A549 (cell line): Measurements from ENCODE around the gene ME2. TPM values are rescaled to one million over a fixed set of nuclear protein-coding genes. Genes with fewer than 3 reads are reported as not detected.
A peak's percentile ranks its signal among the peaks of the same experiment; 100 is the strongest.
"Not testable (repeated sequence)": the region's sequence is repeated elsewhere in the genome, so short reads cannot be mapped to it uniquely, and the experiment has no call there.

ENCODE experiments used
- ATAC-seq, 2 experiments: fragments of 200-7000 bp in 1 of 2; fragments of >200 bp in 1 of 2; cut with Nextera tagmentation in 1 of 2; cut with Tn5 transposase in 1 of 2; 3 replicates each; pipeline versions ENCODE4 v1.8.0 to v1.9.1; 2018 to 2020; ENCODE audit warnings: mild to moderate bottlenecking in 1 of 2, moderate library complexity in 1 of 2
- CTCF ChIA-PET: fragments of 300-600 bp; sonication (Branson Sonifier 250); formaldehyde crosslinking; extraction: SDS; loops from one replicate; lab custom pipeline; 2021; ENCODE audit warnings: antibody characterized with exemption, inconsistent platforms; lab: Yijun Ruan, JAX
- POLR2A ChIA-PET: fragments of 350-600 bp; formaldehyde crosslinking; extraction: SDS; loops from one replicate; lab custom pipeline; 2021; ENCODE audit warnings: antibody characterized with exemption, inconsistent platforms; lab: Yijun Ruan, JAX
- DNase-seq, 2 experiments: peaks; one replicate each; pipeline versions ENCODE4 v3.0.0 to v3.0.0-alpha.2; 2011 to 2016; ENCODE audit warnings: low read depth in 1 of 2, low spot score in 1 of 2
- FAIRE-seq: peaks from 2 replicates; lab custom pipeline; 2011; peaks lifted over from hg19 to GRCh38; lab: Jason Lieb, UNC
- H3K27ac ChIP-seq, 2 experiments: fragments of >200 bp; sonication (Bioruptor Twin); formaldehyde crosslinking; 3 replicates each; pipeline ENCODE4 v1.5.1; 2016 to 2017
- H3K4me1 ChIP-seq: fragments of >200 bp; sonication (Bioruptor Twin); formaldehyde crosslinking; 3 replicates; pipeline ENCODE4 v1.6.1; 2016
- H3K4me2 ChIP-seq: fragments of >200 bp; sonication (Bioruptor Twin); formaldehyde crosslinking; 3 replicates; pipeline ENCODE4 v1.6.1; 2016
- H3K4me3 ChIP-seq: fragments of >200 bp; sonication (Bioruptor Twin); formaldehyde crosslinking; 3 replicates; pipeline ENCODE4 v1.5.1; 2016
- H3K9me3 ChIP-seq: fragments of >200 bp; sonication (Bioruptor Twin); formaldehyde crosslinking; 3 replicates; pipeline ENCODE4 v1.6.1; 2016
- CEBPB ChIP-seq, 2 experiments: fragments of >200 bp in 1 of 2; sonication (Bioruptor Twin) in 1 of 2; formaldehyde crosslinking in 1 of 2; IDR thresholded peaks; 2 replicates each; pipeline ENCODE4 v1.6.1; 2012 to 2016
- CHD2 ChIP-seq: fragments of 150-350 bp; IDR thresholded peaks from 2 replicates; pipeline ENCODE4 v1.6.1; 2014; ENCODE audit warnings: low read length; ENCODE audit not compliant: partially characterized antibody
- CHD4 ChIP-seq: fragments of 200-600 bp; sonication (generic); IDR thresholded peaks from 2 replicates; pipeline ENCODE4 v1.6.1; 2016; ENCODE audit warnings: antibody characterized with exemption, mild to moderate bottlenecking, borderline replicate concordance
- ESRRA ChIP-seq: fragments of 150-350 bp; IDR thresholded peaks from 2 replicates; pipeline ENCODE4 v1.6.1; 2014; ENCODE audit warnings: mild to moderate bottlenecking, low read length, borderline replicate concordance
- FOSB ChIP-seq: fragments of 250-450 bp; sonication (Bioruptor Pico); IDR thresholded peaks from 2 replicates; pipeline ENCODE4 v1.5.0; 2020; ENCODE audit warnings: mild to moderate bottlenecking, moderate library complexity
- HEYL ChIP-seq: fragments of 250-450 bp; sonication (Bioruptor Pico); IDR thresholded peaks from 2 replicates; pipeline ENCODE4 v1.8.0; 2021; ENCODE audit warnings: mild to moderate bottlenecking, moderate library complexity
- HOXA7 ChIP-seq: fragments of 250-450 bp; sonication (Bioruptor Pico); IDR thresholded peaks from 2 replicates; pipeline ENCODE4 v1.5.0; 2020; ENCODE audit warnings: mild to moderate bottlenecking, moderate library complexity
- MAFK ChIP-seq: fragments of 450-650 bp; IDR thresholded peaks from 2 replicates; pipeline ENCODE4 v1.6.1; 2014; ENCODE audit not compliant: partially characterized antibody
- MAX ChIP-seq: IDR thresholded peaks from 2 replicates; pipeline ENCODE4 v1.6.1; 2012
- MYC ChIP-seq: IDR thresholded peaks from 2 replicates; pipeline ENCODE4 v1.6.1; 2012; ENCODE audit warnings: mild to moderate bottlenecking, inconsistent platforms, low read length, improper control_type of control experiment, borderline replicate concordance
- NFE2L2 ChIP-seq: fragments of 150-350 bp; conservative IDR thresholded peaks from 2 replicates; pipeline ENCODE4 v1.6.1; 2014; ENCODE audit warnings: low read length
- NPAS2 ChIP-seq: fragments of 250-450 bp; sonication (Bioruptor Pico); IDR thresholded peaks from 2 replicates; pipeline ENCODE4 v1.8.0; 2022; ENCODE audit warnings: mild to moderate bottlenecking, moderate library complexity, borderline replicate concordance
- PHF8 ChIP-seq: fragments of 200-600 bp; sonication (generic); IDR thresholded peaks from 2 replicates; pipeline ENCODE4 v1.6.1; 2016; ENCODE audit warnings: low read depth, mild to moderate bottlenecking, antibody characterized with exemption, moderate library complexity, borderline replicate concordance
- RCOR1 ChIP-seq: fragments of 150-350 bp; IDR thresholded peaks from 2 replicates; pipeline ENCODE4 v1.6.1; 2014; ENCODE audit warnings: antibody characterized with exemption, low read length, low read depth
- REST ChIP-seq: fragments of 200-600 bp; sonication (generic); IDR thresholded peaks from 2 replicates; pipeline ENCODE4 v1.6.1; 2016; ENCODE audit warnings: antibody characterized with exemption, mild to moderate bottlenecking, moderate library complexity
- ZC3H11A ChIP-seq: fragments of 450-650 bp; IDR thresholded peaks from 2 replicates; pipeline ENCODE4 v1.6.1; 2014; ENCODE audit warnings: antibody characterized with exemption, mild to moderate bottlenecking
- ZFP36 ChIP-seq: fragments of 450-650 bp; IDR thresholded peaks from 2 replicates; pipeline ENCODE4 v1.6.1; 2014; ENCODE audit warnings: borderline replicate concordance; ENCODE audit not compliant: partially characterized antibody
- ZSCAN20 ChIP-seq: fragments of 250-450 bp; sonication (Bioruptor Pico); IDR thresholded peaks from 2 replicates; pipeline ENCODE4 v1.8.0; 2022; ENCODE audit warnings: mild to moderate bottlenecking, moderate library complexity
- WGBS: methylation state at CpG from one replicate; pipeline ENCODE4 v1.1.6; 2017; ENCODE audit errors: missing lambda C conversion rate; 5-methylcytosine and 5-hydroxymethylcytosine counted together
- polyA plus RNA-seq, 4 experiments: library from polyadenylated mRNA; depleted of rRNA in 3 of 4; stranded (reverse); fragments of >200 nt; fragmentation: RNase III in 1 of 4; extraction: RNeasy Plus Mini Kit Qiagen cat#74134 plus additional on column Dnase treatment in 1 of 4; gene quantifications; 2 replicates in 3 of 4; 3 replicates in 1 of 4; pipeline ENCODE4 v1.2.3, GENCODE V29; 2011 to 2017

ME2 gene
- polyA plus RNA-seq, 2 of the 4 experiments (the other 2 are of a cell fraction) = 46.8 to 88.0 TPM

- Histone ChIP-seq H3K27ac (no peak overlapping the region), H3K4me3 (no peak overlapping the region), H3K4me1 (no peaks in the 10 kb centered on the region), H3K4me2 (no peak overlapping the region), H3K9me3 (no peaks in the 10 kb centered on the region)
- no peak for TF ChIP-seq CHD4
- no peak for TF ChIP-seq FOSB (CRISPR knock-in tag)
- no peak for TF ChIP-seq ZFP36
- TF ChIP-seq MAFK = peak; percentile 93
- DNase-seq = no peak
- ATAC-seq = no peak
- CTCF ChIA-PET = interaction anchor here (0.6 to 1.2 kb wide), 4 partner anchors 9 to 112 kb away, joined by 3 to 5 read pairs (median 3); no protein-coding TSS in a partner anchor
- FAIRE-seq = no peak
- WGBS = 96% methylated on average over 2 of the region's 2 CpGs
- POLR2A ChIA-PET = interaction anchor here (0.7 kb wide), 1 partner anchor 60 kb away, joined by 4 read pairs; no protein-coding TSS in a partner anchor
Measured at GRCh38 chr18:50938912-50939311, 60.0 kb downstream of the ME2 start.

GRCh38 chr18:50944245-50944932 is 65.5 kb downstream of the ME2 start:
- no peak overlapping the region for H3K4me2 ChIP-seq
- TF ChIP-seq HEYL (CRISPR knock-in tag) = no peak
- TF ChIP-seq ZFP36 = no peak
- TF ChIP-seq CHD4 = no peak
- TF ChIP-seq NFE2L2 = no peak
- no peak for TF ChIP-seq HOXA7
- TF ChIP-seq MYC = no peak
- TF ChIP-seq RCOR1 = no peak
- TF ChIP-seq MAX = no peak
- TF ChIP-seq ZSCAN20 (CRISPR knock-in tag) = no peak
- no peak for TF ChIP-seq REST
- no peak for TF ChIP-seq NPAS2 (CRISPR knock-in tag)
- no peak for TF ChIP-seq CEBPB (IDR thresholded peaks at IDR 0.05)
- no peak for TF ChIP-seq PHF8
- no peak for TF ChIP-seq CHD2
- TF ChIP-seq ESRRA = no peak
- ATAC-seq (no peak), DNase-seq (no peak), FAIRE-seq (no peak)
- no peak overlapping the region for H3K4me3 ChIP-seq
- 89% methylated on average over 4 of the region's 4 CpGs for WGBS
- H3K4me1 ChIP-seq = no peaks in the 10 kb centered on the region
- POLR2A ChIA-PET = no interaction called here
- no peaks in the 10 kb centered on the region for H3K9me3 ChIP-seq
- H3K27ac ChIP-seq = no peak overlapping the region
- CTCF ChIA-PET = no interaction called here

- CTCF ChIA-PET, FAIRE-seq, H3K4me1 ChIP-seq, H3K4me3 ChIP-seq, POLR2A ChIA-PET, H3K4me2 ChIP-seq, ATAC-seq, H3K27ac ChIP-seq, H3K9me3 ChIP-seq, DNase-seq: not testable (repeated sequence)
- 93% methylated on average over 2 of the region's 2 CpGs for WGBS
- TF ChIP-seq ZC3H11A = peak; percentile 55
Measured at GRCh38 chr18:50945918-50946317, 67.0 kb downstream of the ME2 start.
